Fibroblast of peridontal ligament (primary cell): ENCODE results near the gene NUP210.

ENCODE experiments used
- DNase-seq: peaks from one replicate; pipeline ENCODE4 v3.0.0-alpha.2; 2010; ENCODE audit errors: extremely low read depth

The NUP210 gene

DNA sequence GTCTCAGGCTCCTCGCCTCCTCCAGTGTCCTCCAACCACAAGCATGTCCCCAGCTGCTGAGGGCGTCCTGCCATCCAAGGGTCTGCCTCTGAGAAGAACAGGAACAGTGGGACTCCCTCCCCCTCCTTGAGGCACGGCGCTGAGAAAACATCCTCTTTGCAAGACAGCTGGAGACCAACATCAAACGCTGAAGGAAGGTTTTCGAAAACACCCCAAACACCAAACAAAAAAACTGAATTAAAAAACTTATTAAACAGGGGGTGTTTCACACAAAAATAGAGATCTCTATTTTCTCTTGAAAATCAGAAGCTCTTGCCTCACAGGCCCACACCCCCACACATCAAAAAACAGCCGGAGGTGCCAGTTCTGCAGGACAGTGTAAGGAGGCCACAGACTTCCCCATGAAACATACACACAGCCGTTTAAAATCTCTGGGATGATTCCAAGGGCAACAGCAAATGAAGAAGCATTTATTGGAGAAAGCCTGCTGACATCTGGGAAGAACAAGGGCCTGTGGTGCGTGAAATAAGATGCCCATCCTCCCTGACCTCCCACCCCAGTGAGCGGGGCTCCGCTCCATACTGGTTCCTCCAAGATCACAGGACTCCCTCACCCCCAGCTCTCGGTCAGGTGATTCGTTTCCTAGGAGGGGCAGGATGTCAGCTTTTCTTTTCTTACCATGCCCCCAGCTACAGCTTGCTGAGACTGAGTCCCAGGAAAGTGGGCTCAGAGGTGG, 71.3 kb downstream of the NUP210 start:
- DNase-seq: no peak

DNA sequence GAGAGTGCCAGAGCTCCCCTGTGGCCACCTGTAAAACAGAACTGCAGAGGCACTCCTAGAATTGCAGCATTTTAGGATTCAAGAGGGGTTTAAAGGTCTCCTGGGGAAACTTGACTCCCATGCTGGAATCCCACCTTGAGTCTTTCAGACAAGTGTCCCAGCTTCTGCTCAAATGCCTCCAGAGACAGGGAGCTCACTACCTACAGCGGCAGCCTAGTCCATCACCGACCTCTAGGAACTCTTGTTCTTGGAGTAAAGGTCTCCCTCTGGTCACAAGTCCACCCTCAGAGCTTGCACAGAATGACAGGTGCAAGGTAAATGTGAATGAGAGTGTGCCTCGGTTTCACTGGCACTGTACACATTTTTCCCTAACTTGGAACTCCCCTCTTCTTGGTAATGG, 72.0 kb downstream of the NUP210 start:
- DNase-seq: no peak

DNA sequence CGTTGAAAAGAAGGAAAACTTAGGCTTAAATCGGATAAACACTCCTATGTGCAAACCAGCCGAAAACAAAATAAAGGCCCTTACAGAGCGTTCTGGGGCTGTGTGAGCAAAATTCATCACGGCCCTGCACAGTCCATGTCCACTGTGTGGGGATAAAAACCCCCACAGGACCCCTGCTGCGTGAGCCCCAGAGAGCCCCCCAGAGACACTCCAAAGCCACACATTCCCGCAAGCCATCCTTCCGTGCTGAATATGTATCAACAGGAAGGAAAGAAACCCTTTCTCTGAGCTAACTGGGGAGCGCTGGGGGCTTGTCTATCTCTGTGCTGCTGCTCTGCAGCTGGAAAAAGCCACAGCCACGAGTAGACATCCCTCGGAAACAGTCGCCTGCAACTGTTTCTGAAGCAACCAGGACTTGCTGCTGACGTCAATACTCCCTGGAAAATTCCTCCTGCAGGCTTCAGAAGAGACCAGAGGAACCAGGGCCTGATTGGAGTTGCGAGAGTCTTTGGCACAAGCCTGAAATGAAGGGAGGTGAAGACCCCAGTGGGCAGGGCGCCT, 72.7 kb downstream of the NUP210 start:
- DNase-seq: no peak

DNA sequence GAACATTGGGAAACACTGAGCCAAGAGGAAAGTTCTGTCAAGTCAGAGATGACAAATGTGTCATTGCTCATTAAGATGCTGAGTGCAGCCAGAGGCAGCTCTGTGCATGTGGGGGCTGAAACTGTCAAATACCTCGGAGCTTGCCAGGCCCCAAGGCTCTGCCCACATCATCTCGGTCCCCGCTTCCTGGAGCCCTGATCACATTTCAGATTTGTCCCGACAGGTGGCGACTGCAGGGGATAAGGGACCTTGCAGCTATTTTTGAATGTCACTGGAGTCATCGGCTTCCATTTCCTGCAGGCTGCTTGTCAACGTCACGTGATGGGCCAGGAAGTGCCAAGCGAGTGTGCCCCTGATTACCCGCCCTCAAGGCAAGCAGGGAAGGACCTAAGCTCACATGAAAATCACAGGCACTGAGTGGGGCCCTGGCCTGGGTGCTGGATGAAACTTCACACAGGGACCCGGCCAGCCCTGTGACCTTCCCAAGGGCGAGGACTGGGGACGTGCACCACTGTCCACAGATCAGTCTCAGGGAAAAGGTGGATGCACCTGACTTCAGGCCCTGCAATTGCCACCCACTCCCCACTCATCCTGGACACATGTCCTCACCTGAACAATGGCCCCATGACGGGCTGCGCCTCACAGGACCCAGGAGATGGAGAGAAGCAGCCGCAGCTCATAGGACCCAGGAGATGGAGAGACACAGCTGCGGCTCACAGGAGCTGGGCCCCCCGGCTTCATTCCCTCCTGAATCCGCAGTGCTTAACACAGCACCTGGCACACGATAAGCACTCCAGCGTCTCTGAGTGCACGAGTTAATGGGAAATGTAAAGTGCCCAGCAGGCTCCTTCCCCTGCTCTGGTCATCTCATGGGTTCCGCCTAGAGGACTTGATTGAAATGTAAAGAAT, 73.4 kb downstream of the NUP210 start:
- no peak for DNase-seq

DNA sequence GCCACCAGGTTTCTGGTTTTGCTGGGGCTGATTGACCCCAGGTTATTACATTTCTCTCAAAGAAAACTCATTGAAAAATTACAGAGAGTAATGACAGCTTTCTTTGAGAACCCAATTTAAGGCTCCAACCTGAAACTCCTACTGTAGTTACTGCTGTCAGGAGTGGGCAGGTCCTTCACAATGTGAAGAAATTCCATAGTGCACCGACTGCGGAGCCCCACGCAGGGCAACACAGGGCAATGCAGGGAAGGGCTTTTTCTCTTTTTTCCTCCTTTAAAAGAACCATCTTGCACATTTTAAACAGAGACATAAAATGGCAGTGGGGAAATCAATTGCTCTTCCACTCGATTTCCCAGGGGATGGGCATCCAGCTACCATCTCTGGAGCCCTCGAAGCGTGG, 74.3 kb downstream of the NUP210 start:
- no peak for DNase-seq

DNA sequence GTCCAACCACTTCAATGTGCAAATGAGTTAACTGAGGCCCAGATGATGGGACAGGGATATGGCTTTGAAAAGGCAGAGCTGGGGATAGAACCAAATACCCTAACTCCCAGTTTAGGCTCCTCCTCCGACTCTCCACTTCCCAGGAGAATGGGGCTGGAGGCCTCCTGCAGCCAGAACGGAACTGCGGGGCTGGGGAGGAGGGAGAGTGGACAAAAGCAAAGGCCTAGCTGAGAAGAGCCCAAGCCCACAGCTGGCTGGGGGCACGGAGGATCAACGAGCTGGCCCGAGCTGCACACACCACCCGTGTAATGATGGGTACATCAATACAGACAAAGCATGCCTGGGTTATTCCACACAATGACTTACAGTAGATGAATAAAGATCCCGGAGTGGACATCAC, 74.8 kb downstream of the NUP210 start:
- no peak for DNase-seq

DNA sequence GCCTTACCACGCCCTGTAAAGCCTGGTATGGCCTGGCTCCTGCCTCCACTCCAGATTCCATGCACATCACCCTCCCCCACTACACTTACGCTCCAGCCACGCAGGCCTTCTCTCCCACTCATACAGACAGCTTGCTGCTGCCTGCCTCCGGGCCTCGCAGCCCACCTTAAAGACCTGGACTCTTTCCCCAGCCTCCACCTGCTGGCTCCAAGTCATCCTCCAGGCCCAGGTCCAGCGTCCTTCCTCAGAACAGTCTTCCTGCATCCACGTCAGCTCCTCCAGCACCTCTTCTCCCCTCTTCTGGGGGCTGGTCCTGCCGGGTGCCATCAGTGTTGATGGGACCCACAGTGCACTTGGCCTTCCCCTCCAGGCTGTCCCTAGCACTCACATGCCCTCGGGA, 75.5 kb downstream of the NUP210 start:
- no peak for DNase-seq

DNA sequence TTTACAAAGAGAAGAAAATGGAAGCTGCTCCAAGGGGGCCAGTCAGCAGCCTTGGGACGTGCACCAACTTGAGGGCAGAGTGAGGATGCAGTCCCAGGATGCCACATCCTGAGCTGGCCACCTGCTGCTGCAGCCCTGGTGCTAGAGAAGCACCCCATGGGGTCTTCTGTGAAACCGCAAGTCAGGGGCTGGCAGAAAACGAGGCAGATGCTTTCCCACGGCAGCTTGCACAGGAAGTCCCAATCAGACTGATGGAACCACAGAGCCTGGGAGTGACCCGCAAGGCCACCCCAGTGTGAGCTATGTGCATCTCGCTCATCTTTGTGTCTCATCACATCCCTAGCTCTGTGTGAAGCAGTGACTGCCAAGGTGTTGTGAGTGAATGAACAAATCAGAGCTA, 76.5 kb downstream of the NUP210 start:
- no peak for DNase-seq

DNA sequence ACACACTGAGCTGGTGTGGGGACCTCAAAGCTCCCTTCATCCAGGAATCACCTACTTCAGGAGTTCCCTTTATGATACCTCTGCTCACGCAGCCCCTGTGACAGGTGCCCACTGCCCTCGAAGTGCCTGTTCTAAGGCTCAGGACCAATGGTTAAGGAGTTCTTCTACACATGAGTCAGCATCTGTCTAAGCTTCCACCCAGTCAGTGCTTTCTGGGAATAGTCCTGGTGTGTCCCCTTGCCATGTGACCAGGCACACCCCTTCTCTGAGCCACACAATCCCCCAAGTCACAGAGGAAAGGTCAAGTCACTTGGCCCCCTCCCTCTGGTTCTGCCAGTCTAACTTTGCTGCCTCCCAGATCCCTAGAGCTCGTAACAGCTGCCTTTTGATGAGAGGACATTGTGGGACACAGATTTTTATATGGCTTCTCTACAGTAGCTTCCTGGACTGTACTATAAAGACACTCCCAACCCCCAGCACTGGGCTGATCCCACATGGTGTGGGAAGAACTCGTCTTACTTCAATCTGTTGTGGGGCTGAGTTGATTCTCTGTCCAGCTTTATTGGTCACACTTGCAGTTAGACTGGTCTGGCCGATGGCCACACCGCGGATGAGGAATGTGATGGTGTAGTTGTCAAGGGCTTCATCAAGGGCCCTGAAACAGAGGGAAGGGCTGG, 78.8 kb downstream of the NUP210 start:
- DNase-seq: no peak

DNA sequence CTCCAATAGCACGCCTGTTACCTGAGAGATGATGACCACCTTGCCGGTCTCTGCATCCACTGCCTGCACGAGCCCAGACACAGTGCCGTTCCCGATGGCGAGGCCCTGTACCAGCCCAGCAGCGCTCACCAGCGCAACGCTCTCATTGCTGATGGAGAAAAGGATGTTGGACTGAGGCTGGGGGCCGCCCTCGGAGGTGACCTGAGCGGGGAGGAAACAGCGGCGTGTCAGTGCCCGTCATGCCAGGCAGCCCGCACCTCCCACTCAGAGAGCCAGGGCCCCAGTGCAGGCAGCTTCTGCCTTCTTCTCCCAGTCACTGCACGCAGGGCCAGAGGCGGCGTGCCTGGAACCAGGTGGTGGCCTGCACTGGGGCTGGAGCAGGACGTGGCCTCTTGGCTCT, 80.3 kb downstream of the NUP210 start:
- no peak for DNase-seq

DNA sequence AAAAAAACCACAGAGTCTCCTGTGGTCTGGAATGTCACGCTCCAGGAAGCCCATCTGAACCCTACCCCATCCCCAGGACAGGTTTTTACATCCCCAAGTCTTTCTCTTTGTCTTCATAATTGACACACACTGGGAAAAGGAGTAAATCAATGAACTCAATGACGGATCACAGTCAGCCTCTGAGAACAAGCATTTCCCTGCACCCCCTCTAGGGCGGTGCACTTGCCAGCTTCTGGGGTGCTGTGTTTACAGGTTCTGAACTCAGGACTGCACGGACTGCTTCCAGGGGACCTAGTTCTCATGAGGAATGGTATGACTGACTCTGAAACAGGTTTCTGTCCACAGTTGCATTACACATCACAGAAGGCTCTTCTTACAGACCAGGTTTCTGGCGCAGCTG, 81.1 kb downstream of the NUP210 start:
- DNase-seq: no peak

DNA sequence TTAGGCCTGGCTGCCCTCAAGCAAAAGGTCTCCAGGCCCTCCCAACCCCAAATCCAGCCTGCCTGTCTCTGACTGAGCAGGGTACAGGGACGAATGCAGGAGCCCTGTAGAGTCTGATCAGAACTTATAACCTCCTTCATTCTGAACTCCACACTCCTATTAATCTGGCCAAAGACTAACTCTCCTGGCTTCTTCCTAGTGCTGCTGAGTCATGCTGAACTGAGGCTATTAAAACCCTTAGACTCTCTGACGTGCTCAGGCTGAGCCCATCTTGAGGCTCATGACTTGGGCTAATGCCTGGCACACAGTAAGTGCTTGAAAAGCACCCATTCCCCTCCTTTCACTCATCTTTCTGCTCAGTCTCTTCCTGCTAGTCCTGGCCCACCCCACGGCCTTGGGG, 81.9 kb downstream of the NUP210 start:
- no peak for DNase-seq

DNA sequence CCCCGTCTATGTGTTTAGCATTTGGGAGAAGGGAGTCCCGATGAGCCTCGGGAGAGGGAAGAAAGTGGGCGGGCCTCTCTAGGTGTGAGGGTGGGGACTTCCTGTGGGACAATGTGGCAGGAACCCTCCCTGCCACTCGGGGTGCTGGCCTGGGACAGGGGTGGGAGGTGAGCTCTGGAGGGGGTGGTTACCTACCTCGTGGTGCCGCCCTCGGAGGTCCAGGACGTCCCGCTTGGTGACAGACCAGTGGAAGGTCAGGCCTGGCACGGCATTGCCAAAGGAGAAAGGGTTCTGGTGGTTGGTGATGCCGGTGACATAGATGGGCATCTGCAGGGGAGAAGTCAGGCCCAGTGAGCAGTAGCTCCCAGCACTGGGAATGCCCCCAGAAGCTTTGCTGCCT, 83.5 kb downstream of the NUP210 start:
- no peak for DNase-seq

DNA sequence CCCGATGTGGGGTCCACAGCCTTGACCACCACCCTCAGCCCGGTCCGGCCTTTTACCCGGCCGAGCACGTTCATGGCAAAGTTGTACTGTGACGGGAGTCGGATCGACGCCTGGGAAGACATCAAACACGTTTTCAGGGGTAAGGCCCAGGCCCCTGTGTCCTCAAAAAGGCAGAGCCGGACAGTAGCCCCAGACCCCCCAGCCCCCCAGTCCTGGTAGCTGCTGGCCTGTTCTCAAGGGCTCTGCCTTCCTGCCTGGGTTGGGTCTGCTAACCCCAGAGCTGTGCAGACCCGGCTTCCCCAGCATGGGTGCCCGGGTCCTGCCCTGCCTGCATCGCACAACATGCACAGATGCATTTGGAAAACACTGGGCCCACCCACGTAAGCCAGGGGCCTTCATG, 84.6 kb downstream of the NUP210 start:
- DNase-seq: no peak

DNA sequence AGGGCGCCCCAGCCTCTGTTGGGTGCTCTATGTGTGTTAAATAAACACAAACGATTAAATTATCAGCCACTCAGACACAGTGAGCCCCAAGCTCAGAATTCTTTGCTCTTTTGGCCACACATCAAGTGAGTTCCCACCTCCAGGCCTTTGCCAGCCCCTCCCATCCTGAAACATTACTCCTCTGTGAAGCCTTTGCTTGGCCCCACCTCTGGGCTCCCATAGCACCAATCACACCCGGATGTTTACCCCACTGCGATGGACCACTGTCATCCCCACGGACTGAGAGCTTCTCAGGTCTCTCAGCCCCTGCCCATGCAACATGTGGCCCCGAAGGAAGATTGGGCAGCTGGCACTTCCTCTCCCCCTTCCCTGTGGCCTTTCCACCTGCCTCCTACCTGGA, 85.1 kb downstream of the NUP210 start:
- DNase-seq: no peak

DNA sequence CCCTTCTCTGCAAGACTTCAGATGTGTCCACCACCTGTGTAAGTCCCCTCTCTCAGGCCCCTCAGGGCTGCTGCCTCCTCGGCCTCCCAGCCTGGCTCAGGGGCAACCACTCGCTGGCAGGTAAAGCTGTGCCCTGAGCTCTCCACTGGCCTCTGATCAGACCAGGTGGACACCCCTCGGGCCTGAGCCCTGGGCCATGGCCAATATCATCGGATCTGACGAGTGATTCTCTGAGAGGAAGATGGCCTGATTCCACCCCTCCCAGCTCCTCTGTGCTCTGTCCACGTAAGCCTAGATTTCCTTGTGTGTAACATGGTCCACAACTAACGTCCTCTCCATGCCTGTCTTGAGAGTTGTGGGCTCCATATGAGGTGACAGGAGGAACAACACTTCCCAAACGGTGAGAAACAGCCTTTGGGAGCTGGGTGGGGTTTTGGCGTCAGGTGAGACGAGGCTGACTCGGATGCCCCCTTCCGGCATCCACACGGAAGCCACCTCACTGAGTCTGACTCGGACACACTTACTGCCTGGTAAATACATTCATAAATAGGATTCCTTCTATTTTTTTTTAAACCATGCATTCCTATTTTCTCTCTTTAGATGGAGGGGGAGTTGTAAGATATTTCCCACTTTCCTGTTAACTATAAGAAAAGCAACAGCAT, 86.8 kb downstream of the NUP210 start:
- no peak for DNase-seq

DNA sequence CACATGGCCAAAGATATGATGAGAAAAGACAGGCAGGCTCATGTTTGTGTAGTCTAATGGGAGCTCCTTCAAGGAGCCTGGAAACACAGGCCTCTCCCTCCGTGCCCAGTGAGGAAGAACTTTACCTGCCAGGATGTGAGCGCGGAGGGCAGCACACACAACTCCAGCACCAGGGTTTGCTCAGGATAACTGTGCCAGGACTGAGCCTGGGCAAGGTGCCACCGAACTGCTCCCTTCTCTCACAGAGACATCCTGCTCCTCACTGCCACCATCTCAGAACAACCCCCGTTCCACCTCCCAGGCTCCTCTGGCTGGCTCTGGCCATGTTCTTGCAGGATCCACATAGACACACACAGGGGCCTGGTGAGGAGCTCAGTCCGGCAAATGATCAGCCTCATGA, 87.4 kb downstream of the NUP210 start:
- no peak for DNase-seq

DNA sequence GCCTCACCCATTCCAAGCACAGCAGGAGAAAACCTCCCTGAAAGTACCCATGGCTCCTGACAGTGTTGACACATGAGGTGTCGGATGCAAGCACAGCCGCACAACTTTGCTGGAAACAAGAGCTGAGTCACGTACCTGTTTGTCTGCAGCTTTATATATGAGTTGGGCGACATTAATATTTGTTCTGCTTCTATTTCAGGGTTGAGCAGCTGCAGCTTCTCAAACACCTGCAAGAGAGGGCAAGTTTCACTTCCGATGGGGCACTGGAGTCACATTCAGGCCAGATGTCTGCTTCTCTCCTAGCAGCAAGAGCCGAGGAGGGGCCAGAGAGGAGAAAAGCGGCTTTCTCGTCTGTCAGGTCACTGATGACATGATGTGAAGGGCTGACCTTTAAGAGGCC, 88.0 kb downstream of the NUP210 start:
- DNase-seq: no peak

DNA sequence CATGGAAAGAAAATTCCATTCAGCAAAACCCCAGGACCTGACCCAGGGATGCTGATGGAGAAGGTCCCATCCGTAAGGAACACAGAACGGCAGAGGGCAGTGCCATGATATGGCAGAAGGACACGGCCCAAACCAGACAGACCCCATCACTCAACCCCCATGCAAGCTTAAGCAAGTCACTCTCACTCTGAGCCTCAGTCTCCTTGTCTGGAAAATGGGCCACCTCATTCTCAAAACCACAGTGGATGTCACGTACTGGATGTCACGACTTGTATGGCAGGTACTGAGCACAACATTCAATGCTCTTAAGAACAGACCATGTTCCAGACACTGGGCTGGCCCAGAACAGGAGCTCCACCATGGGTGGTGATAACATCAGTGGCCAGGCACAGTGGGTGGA, 90.4 kb downstream of the NUP210 start:
- DNase-seq: no peak

DNA sequence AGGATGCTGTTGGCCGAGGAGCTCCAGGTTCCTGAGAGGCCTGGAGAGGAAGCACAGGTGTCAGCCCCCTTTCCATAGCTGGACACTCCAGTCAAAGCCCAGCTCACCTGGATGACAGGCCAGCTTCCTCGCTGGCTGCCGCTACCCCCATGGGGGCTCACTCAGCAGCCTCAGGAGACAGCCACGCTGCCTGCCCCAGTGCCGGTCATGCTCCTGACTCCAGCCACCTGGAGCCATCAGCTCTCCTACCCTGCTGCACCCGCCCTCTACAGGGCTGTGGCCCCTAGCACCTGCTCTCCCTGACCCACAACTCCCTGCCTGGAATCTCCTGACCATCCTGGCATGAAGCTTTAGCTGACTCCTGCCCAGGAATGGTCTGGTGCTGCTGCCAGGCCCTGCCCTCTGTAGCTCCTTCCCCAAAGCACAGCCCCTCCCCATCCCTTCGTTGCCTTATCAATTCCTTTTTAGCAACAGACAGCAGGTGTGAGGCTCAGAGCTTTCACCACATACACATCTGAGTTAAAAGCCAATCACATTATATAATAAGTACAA, 94.2 kb downstream of the NUP210 start:
- no peak for DNase-seq

DNA sequence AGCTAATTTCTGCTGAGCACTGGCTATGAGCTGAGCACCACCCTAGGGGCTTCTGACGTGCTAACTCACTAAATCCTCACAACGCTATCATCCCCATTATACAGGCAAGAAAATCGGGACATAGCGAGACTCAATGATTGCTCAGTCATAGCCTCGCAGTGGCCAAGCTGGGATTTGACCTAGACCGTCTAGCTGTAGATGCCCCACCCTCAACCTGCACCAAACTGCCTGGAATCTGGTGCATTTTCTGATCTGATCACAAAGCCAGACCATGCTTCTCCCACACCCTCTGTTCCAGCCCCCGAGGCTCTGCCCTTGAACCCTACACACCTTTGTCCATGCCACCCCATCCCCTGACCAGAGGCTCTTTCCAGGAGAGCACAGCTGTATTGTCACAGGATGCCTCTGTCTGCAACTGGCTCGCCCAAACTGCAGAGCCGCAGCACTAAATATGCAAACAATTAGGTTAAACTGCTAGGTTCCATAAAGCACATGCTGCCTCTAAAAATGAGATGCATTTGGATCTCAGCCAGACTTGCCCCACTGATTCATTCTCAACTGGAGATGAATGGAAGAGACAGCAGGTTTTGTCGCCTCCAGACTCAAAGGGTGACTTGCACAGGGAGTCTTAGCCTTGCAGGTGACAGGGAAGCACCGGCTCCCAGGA, 95.2 kb downstream of the NUP210 start:
- DNase-seq: no peak
